ENCODE results near the gene TTC9. TPM values are rescaled to one million over a fixed set of nuclear protein-coding genes. Genes with fewer than 3 reads are reported as not detected.

Gene TTC9
- total and polyA plus RNA-seq, 9 of the 15 experiments (the other 6 are each of a cell fraction or from before 2014, with no cell fraction given), result 0.07 TPM; not detected in 8

DNA sequence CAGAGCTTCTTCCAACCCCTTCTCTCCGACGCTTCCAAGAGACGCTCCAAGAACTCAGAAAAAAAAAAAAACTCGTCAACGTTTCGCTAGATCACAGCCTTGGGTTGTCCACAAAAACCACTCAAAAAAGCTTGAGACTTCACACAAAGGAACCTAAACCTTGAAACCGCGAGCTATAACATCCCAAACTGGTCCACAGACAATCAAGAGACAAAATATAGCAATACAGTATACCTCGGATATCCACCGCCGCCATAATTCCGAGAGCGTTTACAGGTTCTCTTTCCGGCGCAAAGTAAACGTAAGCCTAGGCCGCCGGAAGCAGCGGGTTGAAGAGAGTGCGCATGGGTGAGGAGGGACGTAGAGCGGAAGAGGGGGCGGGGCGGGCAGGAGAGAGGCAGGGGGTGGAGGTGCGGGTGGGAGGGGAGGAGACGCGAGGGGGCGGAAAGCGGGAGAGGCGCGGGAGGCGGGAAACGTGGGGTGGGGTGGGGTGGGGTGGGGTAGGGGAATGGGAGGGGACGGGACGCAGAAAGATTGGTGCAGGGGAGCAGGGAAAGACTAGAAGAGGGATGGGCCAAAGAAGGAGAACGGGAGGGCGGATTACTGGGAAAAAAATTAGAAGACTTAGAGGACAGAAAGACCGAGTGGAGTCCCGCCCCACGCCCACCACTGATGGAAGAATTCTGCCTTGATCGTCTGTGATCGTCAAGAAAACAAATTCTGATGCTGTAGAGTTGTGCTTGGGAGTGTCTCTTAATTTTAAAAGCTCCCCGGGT, 41.1 kb upstream of the TTC9 start, which contains the start of gene MED6 (continued):
- TF ChIP-seq SMAD3 (CRISPR knock-in tag; conservative IDR thresholded peaks at IDR 0.05), result no peak
- no peak for TF ChIP-seq PTRF (tag; IDR thresholded peaks at IDR 0.05)
- no peak for TF ChIP-seq NCOA2 (IDR thresholded peaks at IDR 0.05; ENCODE audit: partially characterized antibody in 2 of 2)
- TF ChIP-seq ZNF175 (CRISPR knock-in tag; IDR thresholded peaks at IDR 0.05; ENCODE audit: low read depth), result no peak
- TF ChIP-seq MXI1 (IDR thresholded peaks at IDR 0.05; ENCODE audit: low read depth, low read length), result no peak
- TF ChIP-seq, protein P1, sequence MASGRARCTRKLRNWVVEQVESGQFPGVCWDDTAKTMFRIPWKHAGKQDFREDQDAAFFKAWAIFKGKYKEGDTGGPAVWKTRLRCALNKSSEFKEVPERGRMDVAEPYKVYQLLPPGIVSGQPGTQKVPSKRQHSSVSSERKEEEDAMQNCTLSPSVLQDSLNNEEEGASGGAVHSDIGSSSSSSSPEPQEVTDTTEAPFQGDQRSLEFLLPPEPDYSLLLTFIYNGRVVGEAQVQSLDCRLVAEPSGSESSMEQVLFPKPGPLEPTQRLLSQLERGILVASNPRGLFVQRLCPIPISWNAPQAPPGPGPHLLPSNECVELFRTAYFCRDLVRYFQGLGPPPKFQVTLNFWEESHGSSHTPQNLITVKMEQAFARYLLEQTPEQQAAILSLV (tag; IDR thresholded peaks at IDR 0.05), result no peak
- TF ChIP-seq ZNF431 (CRISPR knock-in tag; IDR thresholded peaks at IDR 0.05), result no peak
- TF ChIP-seq, protein P2, sequence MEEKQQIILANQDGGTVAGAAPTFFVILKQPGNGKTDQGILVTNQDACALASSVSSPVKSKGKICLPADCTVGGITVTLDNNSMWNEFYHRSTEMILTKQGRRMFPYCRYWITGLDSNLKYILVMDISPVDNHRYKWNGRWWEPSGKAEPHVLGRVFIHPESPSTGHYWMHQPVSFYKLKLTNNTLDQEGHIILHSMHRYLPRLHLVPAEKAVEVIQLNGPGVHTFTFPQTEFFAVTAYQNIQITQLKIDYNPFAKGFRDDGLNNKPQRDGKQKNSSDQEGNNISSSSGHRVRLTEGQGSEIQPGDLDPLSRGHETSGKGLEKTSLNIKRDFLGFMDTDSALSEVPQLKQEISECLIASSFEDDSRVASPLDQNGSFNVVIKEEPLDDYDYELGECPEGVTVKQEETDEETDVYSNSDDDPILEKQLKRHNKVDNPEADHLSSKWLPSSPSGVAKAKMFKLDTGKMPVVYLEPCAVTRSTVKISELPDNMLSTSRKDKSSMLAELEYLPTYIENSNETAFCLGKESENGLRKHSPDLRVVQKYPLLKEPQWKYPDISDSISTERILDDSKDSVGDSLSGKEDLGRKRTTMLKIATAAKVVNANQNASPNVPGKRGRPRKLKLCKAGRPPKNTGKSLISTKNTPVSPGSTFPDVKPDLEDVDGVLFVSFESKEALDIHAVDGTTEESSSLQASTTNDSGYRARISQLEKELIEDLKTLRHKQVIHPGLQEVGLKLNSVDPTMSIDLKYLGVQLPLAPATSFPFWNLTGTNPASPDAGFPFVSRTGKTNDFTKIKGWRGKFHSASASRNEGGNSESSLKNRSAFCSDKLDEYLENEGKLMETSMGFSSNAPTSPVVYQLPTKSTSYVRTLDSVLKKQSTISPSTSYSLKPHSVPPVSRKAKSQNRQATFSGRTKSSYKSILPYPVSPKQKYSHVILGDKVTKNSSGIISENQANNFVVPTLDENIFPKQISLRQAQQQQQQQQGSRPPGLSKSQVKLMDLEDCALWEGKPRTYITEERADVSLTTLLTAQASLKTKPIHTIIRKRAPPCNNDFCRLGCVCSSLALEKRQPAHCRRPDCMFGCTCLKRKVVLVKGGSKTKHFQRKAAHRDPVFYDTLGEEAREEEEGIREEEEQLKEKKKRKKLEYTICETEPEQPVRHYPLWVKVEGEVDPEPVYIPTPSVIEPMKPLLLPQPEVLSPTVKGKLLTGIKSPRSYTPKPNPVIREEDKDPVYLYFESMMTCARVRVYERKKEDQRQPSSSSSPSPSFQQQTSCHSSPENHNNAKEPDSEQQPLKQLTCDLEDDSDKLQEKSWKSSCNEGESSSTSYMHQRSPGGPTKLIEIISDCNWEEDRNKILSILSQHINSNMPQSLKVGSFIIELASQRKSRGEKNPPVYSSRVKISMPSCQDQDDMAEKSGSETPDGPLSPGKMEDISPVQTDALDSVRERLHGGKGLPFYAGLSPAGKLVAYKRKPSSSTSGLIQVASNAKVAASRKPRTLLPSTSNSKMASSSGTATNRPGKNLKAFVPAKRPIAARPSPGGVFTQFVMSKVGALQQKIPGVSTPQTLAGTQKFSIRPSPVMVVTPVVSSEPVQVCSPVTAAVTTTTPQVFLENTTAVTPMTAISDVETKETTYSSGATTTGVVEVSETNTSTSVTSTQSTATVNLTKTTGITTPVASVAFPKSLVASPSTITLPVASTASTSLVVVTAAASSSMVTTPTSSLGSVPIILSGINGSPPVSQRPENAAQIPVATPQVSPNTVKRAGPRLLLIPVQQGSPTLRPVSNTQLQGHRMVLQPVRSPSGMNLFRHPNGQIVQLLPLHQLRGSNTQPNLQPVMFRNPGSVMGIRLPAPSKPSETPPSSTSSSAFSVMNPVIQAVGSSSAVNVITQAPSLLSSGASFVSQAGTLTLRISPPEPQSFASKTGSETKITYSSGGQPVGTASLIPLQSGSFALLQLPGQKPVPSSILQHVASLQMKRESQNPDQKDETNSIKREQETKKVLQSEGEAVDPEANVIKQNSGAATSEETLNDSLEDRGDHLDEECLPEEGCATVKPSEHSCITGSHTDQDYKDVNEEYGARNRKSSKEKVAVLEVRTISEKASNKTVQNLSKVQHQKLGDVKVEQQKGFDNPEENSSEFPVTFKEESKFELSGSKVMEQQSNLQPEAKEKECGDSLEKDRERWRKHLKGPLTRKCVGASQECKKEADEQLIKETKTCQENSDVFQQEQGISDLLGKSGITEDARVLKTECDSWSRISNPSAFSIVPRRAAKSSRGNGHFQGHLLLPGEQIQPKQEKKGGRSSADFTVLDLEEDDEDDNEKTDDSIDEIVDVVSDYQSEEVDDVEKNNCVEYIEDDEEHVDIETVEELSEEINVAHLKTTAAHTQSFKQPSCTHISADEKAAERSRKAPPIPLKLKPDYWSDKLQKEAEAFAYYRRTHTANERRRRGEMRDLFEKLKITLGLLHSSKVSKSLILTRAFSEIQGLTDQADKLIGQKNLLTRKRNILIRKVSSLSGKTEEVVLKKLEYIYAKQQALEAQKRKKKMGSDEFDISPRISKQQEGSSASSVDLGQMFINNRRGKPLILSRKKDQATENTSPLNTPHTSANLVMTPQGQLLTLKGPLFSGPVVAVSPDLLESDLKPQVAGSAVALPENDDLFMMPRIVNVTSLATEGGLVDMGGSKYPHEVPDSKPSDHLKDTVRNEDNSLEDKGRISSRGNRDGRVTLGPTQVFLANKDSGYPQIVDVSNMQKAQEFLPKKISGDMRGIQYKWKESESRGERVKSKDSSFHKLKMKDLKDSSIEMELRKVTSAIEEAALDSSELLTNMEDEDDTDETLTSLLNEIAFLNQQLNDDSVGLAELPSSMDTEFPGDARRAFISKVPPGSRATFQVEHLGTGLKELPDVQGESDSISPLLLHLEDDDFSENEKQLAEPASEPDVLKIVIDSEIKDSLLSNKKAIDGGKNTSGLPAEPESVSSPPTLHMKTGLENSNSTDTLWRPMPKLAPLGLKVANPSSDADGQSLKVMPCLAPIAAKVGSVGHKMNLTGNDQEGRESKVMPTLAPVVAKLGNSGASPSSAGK (IDR thresholded peaks at IDR 0.05), result no peak
- TF ChIP-seq HDAC1 (IDR thresholded peaks at IDR 0.05), result peak in 1 of 2 experiments; percentile 36; a peak in 1 of 4 replicates
- no peak for TF ChIP-seq SREBF1 (IDR thresholded peaks at IDR 0.05; ENCODE audit: borderline replicate concordance, low read depth, low read length)
- TF ChIP-seq, protein P3, sequence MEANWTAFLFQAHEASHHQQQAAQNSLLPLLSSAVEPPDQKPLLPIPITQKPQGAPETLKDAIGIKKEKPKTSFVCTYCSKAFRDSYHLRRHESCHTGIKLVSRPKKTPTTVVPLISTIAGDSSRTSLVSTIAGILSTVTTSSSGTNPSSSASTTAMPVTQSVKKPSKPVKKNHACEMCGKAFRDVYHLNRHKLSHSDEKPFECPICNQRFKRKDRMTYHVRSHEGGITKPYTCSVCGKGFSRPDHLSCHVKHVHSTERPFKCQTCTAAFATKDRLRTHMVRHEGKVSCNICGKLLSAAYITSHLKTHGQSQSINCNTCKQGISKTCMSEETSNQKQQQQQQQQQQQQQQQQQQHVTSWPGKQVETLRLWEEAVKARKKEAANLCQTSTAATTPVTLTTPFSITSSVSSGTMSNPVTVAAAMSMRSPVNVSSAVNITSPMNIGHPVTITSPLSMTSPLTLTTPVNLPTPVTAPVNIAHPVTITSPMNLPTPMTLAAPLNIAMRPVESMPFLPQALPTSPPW (CRISPR knock-in tag; IDR thresholded peaks at IDR 0.05), result peak; percentile 88
